Activated CD4-positive, alpha-beta memory T cell treated with anti-CD3 and anti-CD28 coated beads, Interleukin-2, amount 10 ng/mL, durations not matched to agents 7 days and 5 days (primary cell): ENCODE results near the gene CTU2. TPM values are rescaled to one million over a fixed set of nuclear protein-coding genes. Genes with fewer than 3 reads are reported as not detected.

Source experiments
- CTCF ChIA-PET: fragments of 350-600 bp; sonication (Branson Sonifier 250); formaldehyde crosslinking; loops from one replicate; lab custom pipeline; 2021; ENCODE audit warnings: antibody characterized with exemption, inconsistent platforms; lab: Charles Lee
- POLR2A ChIA-PET: fragments of 350-600 bp; sonication (Branson Sonifier 250); formaldehyde crosslinking; loops from one replicate; lab custom pipeline; 2021; ENCODE audit warnings: antibody characterized with exemption; lab: Charles Lee
- DNase-seq: peaks from one replicate; pipeline ENCODE4 v3.0.0-alpha.2; 2020
- H3K27ac Mint-ChIP-seq: one replicate; pipeline ENCODE4 v1.8.0; 2021; ENCODE audit warnings: mild to moderate bottlenecking, mixed read lengths
- H3K27me3 Mint-ChIP-seq: one replicate; pipeline ENCODE4 v1.8.0; 2021; ENCODE audit warnings: mixed read lengths
- H3K36me3 Mint-ChIP-seq: one replicate; pipeline ENCODE4 v1.8.0; 2021; ENCODE audit warnings: low read depth, mixed read lengths
- H3K4me1 Mint-ChIP-seq: one replicate; pipeline ENCODE4 v1.8.0; 2021; ENCODE audit warnings: mixed read lengths
- H3K4me3 Mint-ChIP-seq: one replicate; pipeline ENCODE4 v1.8.0; 2021; ENCODE audit warnings: mild to moderate bottlenecking, mixed read lengths
- H3K9me3 Mint-ChIP-seq: one replicate; pipeline ENCODE4 v1.8.0; 2021; ENCODE audit warnings: mixed read lengths
- total RNA-seq, 2 experiments: library from RNA; stranded (reverse); gene quantifications; one replicate each; pipeline ENCODE4 v1.2.3, GENCODE V29; 2021

Gene CTU2
- total RNA-seq, 2 experiments from 2014 or later: 16.5 to 17.3 TPM

DNA sequence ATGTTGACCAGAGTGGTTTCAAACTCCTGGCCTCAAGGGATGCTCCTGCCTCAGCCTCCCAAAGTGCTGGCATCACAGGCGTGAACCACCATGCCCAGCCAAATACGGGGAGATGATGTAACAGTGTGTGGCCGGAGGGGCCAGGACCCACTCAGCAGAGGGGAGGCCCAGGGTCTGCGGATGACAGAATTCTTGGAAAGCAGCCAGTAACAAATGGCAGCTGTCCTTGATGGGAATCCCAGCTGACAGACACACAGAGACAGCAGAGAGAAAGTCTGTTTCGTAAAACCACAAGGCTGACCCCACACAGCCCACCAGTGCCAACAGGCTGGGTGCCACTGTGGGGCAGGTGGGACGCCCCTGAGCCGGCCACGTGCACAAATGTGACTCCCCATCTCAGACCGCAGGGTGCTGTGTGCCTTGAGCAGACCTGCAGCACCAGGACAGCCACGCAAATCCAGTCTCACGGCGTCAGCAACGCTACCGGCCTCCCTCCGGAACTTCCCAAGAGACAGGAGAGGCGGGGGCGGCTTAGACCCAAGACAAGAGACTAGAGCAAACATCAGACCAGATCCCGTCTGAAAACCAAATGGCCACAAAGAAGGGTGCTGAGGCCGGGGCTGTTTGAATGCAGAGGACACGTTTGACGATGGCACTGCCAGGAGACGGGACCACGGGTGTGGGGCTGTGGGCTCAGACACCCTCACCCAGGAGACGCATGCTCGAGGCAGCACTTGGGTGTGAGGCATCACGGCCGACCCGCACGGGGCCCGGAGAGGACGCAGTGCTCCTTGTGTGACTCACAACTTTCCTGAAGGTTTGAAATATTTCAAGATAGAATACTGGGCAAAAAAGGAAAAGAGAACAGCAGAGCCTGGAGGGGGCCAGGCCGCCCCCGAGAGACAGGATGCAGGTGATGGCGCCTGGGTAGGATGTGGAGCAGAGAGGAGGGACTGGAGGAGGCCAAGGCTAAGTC is 24.6 kb downstream of the CTU2 start:
- DNase-seq: no peak
- peaks cover 44% of the 10 kb centered on the region for H3K36me3 Mint-ChIP-seq
- ChIA-PET POLR2A (no interaction called here), CTCF (no interaction called here)
- no peaks in the 10 kb centered on the region for H3K9me3 Mint-ChIP-seq
- H3K27me3 Mint-ChIP-seq: no peaks in the 10 kb centered on the region
- peaks cover 8% of the 10 kb centered on the region for H3K4me1 Mint-ChIP-seq
- H3K4me3 Mint-ChIP-seq: no peak overlapping the region
- no peak overlapping the region for H3K27ac Mint-ChIP-seq

DNA sequence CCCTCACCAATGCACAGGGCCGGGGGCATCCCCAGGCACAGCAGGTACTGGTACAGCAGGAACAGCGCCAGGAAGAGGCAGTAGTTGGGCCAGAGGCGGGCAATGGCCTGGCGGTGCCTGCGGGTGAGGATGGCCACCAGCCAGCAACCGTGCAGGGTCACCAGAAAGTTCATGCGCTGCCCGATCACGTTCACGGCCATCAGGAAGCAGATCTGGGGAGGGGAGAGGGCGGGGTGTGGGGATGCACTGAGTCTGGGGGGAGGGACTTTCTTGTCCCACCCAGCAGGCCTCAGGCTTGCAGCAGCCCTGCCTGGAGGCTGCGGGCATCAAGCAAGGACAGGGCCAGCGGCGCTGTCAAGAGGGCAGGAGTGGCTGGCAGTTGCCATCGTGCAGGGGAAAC is 25.4 kb downstream of the CTU2 start:
- Mint-ChIP-seq H3K4me3 (no peak overlapping the region), H3K36me3 (peaks cover 39% of the 10 kb centered on the region), H3K9me3 (no peaks in the 10 kb centered on the region), H3K4me1 (peaks cover 8% of the 10 kb centered on the region), H3K27me3 (no peaks in the 10 kb centered on the region), H3K27ac (peak overlapping the region; percentile 47)
- DNase-seq: no peak
- POLR2A ChIA-PET: interaction anchor here (0.9 kb wide), 1 partner anchor 13 kb away, joined by 3 read pairs; no protein-coding TSS in a partner anchor
- CTCF ChIA-PET: no interaction called here

DNA sequence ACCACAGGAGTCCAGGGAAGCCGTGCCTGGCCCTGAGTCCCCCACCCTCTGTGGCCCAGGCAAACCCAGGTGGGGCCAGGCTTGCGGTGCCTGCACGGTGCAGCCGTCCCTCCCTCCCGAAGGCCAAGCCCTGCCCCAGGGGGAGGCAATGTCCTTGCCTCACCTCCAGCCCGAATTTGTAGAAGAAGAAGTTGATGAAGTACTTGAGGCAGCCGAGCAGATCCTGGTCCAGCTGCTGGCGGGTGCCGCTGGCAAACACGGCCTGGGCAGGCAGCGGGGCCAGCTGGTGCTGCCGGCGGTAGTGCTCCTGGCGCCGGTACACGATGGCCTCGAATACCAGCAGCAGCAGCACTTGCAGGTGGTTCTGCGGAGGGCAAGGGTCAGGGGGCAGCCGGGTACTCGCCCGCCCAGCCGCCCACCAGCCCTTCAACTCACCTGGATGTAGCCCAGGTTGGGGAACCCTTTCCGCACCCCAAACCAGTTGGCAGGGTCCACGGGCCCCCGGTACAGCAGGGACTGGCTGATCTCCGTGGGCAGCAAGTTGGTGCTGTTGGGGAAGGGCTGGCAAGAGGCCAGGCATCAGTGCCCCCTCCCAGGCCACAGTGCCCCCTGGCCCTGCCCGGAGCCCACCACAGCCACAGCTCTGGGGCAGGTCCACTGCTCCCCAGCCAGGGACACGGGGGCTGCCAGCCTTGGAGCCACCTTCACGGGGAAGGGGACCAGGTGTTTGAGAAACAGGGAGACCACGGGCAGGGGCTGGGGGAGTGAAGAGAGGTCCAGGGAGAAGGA is 26.1 kb downstream of the CTU2 start:
- ChIA-PET POLR2A (interaction anchor here (0.9 kb wide), 1 partner anchor 14 kb away, joined by 3 read pairs; no protein-coding TSS in a partner anchor), CTCF (no interaction called here)
- H3K9me3 Mint-ChIP-seq: no peaks in the 10 kb centered on the region
- H3K27ac Mint-ChIP-seq: no peak overlapping the region
- no peak overlapping the region for H3K4me3 Mint-ChIP-seq
- peaks cover 8% of the 10 kb centered on the region for H3K4me1 Mint-ChIP-seq
- DNase-seq: no peak
- peaks cover 39% of the 10 kb centered on the region for H3K36me3 Mint-ChIP-seq
- no peaks in the 10 kb centered on the region for H3K27me3 Mint-ChIP-seq

DNA sequence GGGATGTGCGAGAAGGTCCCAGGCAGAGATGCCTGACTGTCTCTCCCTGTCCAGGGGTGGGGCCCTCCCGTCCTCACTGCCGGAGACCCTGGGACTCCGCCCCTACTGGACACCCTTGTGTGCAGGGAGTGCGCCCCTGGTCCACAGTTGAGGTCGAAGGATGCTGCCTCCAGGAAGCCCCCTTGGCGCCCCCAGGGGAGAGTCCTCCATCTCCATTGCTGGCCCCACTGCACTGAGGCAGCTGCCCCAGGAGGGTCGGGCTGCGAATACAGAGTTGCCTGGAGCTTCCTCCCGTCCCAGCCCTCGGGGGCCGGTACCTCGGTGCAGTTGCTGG is 26.6 kb downstream of the CTU2 start:
- no peaks in the 10 kb centered on the region for H3K27me3 Mint-ChIP-seq
- CTCF ChIA-PET: no interaction called here

DNA sequence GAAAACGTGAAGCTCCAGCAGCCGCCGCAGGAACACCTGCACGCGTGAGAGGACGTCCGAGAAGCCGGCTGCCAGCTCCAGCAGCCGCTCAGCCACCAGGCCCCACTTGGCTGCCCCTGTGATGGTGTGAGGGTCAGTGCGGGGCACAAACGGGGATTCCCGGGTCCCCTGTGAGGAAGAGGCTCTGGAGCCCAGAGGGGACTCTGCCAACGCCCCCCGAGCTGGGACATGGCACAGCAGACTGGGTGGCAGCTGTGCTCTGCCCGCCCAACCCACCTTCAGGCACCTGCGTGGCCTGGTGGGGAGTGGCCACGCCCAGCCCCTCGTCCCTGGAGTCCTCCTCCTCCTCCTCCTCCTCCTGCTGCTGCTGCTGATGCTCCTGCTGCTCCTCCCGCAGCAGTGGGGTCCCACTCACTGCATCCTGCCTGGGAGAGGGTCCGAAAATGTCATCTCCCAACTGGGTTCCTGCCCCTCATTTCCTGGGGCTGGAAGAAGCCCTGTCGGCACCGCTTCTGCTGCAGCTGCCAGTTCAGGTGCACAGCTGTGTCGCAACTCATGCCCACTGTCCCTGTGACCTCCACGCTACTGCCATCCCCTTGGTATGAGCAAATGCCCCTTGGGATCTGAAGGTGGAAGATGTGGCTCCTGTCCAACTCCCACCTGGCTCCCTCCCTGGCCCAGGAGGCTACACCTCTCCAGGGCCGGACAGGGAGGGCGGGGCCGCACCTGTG is 27.5 kb downstream of the CTU2 start:
- POLR2A ChIA-PET: interaction anchor here (1.0 to 1.6 kb wide), 2 partner anchors 47 to 70 kb away, joined by 3 read pairs; partner anchors contain the start of gene CDT1
- Mint-ChIP-seq H3K9me3 (no peaks in the 10 kb centered on the region), H3K4me1 (peaks cover 8% of the 10 kb centered on the region), H3K27me3 (no peaks in the 10 kb centered on the region), H3K27ac (no peak overlapping the region), H3K4me3 (no peak overlapping the region), H3K36me3 (peaks cover 42% of the 10 kb centered on the region)
- CTCF ChIA-PET: interaction anchor here (0.5 kb wide), 1 partner anchor 32 kb away, joined by 3 read pairs; no protein-coding TSS in a partner anchor
- DNase-seq: no peak

More for the DNA sequence above, 26.6 kb downstream of the CTU2 start:
- H3K4me1 Mint-ChIP-seq: peaks cover 8% of the 10 kb centered on the region
- H3K9me3 Mint-ChIP-seq: no peaks in the 10 kb centered on the region
- peaks cover 38% of the 10 kb centered on the region for H3K36me3 Mint-ChIP-seq
- no peak overlapping the region for H3K4me3 Mint-ChIP-seq
- DNase-seq: no peak
- POLR2A ChIA-PET: no interaction called here
- no peak overlapping the region for H3K27ac Mint-ChIP-seq

DNA sequence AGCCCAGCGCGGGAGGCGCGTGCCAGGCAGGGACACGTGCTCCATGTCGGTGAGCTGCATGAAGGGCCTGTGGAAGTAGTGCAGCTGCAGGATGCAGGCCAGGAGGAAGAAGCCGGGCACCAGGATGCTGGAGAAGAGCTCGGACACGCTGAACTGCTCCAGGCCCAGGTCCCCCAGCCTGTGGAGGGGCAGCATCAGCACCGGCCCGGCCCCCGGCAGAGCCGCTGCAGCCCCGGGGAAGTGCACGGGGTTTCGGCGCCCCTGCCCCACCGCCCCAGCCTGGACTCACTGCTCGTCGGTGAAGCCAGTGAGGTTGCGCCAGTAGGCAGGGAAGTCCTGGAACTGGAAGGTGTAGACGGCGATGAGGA is 28.0 kb downstream of the CTU2 start:
- Mint-ChIP-seq H3K27me3 (no peaks in the 10 kb centered on the region), H3K4me1 (peaks cover 8% of the 10 kb centered on the region), H3K4me3 (no peak overlapping the region), H3K27ac (no peak overlapping the region), H3K36me3 (peaks cover 43% of the 10 kb centered on the region), H3K9me3 (no peaks in the 10 kb centered on the region)
- POLR2A ChIA-PET: interaction anchor here (1.0 to 1.6 kb wide), 2 partner anchors 47 to 69 kb away, joined by 3 read pairs; partner anchors contain the start of gene CDT1
- CTCF ChIA-PET: interaction anchor here (0.5 to 1.1 kb wide), 2 partner anchors 9 to 31 kb away, joined by 3 to 4 read pairs; no protein-coding TSS in a partner anchor
- DNase-seq: no peak

DNA sequence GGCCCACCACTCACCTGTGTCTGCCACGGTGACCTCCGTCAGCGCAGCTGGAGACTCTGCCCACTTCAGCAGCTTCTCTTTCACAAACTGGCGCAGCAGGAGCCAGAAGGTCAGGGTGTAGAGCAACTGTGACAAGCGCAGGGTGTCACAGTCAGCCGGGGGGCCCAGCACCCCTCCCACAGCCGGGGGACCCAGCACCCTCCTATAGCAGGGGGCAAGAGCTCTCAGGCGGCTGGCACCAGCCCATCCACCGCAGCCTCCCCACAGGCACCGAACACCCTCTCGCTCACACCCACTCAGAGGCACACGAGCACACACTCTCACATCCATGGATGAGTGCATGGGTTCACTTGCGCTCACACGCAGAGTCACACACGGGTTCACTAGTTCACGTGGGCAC is 28.8 kb downstream of the CTU2 start:
- POLR2A ChIA-PET: interaction anchor here (1.0 to 1.6 kb wide), 2 partner anchors 46 to 69 kb away, joined by 3 read pairs; partner anchors contain the start of gene CDT1
- H3K4me1 Mint-ChIP-seq: peaks cover 6% of the 10 kb centered on the region
- H3K4me3 Mint-ChIP-seq: no peak overlapping the region
- DNase-seq: no peak
- H3K27me3 Mint-ChIP-seq: no peaks in the 10 kb centered on the region
- no peaks in the 10 kb centered on the region for H3K9me3 Mint-ChIP-seq
- CTCF ChIA-PET: interaction anchor here (1.1 to 3.4 kb wide), 2 partner anchors 8 to 47 kb away, joined by 4 to 62 read pairs; no protein-coding TSS in a partner anchor
- H3K27ac Mint-ChIP-seq: no peak overlapping the region
- peaks cover 39% of the 10 kb centered on the region for H3K36me3 Mint-ChIP-seq

DNA sequence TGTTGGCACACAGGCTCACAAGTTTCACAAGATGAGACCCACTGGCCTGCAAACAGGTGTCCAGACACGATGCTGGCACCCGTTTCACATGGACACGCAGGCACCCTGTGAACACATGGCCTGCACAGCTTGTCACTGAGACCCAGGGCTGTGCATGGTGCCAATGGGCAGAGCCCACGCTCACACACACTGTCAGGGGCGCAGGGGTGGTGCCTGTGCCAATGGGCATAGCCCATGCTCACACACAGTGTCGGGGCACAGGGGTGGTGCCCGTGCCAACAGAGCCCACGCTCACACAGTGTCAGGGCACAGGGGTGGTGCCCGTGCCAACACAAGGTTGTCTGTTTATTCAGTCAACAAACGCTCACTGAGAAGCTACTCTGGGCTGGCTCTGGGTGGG is 29.3 kb downstream of the CTU2 start:
- H3K36me3 Mint-ChIP-seq: peaks cover 36% of the 10 kb centered on the region
- H3K4me3 Mint-ChIP-seq: no peak overlapping the region
- DNase-seq: no peak
- H3K27ac Mint-ChIP-seq: no peak overlapping the region
- H3K9me3 Mint-ChIP-seq: no peaks in the 10 kb centered on the region
- POLR2A ChIA-PET: interaction anchor here (1.6 kb wide), 1 partner anchor 46 kb away, joined by 3 read pairs; no protein-coding TSS in a partner anchor
- no peaks in the 10 kb centered on the region for H3K27me3 Mint-ChIP-seq
- peaks cover 6% of the 10 kb centered on the region for H3K4me1 Mint-ChIP-seq
- CTCF ChIA-PET: interaction anchor here (1.1 to 3.4 kb wide), 2 partner anchors 8 to 46 kb away, joined by 4 to 62 read pairs; no protein-coding TSS in a partner anchor

DNA sequence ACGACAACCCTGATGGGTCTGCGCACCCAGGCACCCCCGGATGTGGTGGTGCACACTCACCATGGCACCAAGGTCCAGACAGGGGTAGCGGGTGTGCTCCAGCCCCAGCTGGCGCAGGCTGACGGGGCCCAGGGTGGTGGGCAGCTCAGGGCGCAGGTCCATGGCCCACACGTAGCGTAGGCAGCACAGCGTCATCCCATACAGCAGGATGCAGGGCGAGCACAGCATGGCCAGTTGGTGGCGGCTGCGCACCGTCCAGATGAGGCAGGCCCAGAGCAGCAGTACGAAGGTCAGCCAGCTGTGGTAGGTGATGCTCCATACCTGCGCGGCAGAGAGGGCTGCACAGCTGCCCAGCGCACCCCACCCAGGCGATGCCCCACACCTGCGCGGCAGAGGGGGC is 29.8 kb downstream of the CTU2 start:
- POLR2A ChIA-PET: no interaction called here
- H3K4me1 Mint-ChIP-seq: peaks cover 4% of the 10 kb centered on the region

DNA sequence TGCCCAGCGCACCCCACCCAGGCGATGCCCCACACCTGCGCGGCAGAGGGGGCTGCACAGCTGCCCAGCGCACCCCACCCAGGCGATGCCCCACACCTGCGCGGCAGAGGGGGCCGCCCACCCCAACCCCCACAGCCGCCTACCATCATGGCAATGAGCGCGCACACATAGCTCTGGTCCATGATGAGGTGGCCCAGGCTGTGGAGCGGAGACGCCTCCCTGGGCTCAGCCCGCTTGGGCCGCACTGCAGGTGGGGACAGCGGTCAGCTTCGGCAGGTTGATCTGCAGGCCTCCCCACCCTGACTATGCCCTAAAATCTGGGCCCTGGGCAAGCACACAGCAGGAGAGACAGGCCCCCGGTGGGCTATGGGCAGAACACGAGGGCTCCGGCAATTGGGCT is 30.2 kb downstream of the CTU2 start:
- H3K4me1 Mint-ChIP-seq: peaks cover under 1% of the 10 kb centered on the region
- CTCF ChIA-PET: interaction anchor here (1.2 to 3.4 kb wide), 14 partner anchors 11 to 431 kb away, joined by 3 to 62 read pairs (median 6); partner anchors contain the start of genes APRT and PIEZO1

More for the DNA sequence above, 29.8 kb downstream of the CTU2 start:
- Mint-ChIP-seq H3K9me3 (no peaks in the 10 kb centered on the region), H3K36me3 (peaks cover 33% of the 10 kb centered on the region), H3K27ac (no peak overlapping the region), H3K4me3 (no peak overlapping the region), H3K27me3 (no peaks in the 10 kb centered on the region)
- CTCF ChIA-PET: interaction anchor here (1.8 to 3.4 kb wide), 2 partner anchors 17 to 46 kb away, joined by 4 to 62 read pairs; no protein-coding TSS in a partner anchor
- DNase-seq: no peak

DNA sequence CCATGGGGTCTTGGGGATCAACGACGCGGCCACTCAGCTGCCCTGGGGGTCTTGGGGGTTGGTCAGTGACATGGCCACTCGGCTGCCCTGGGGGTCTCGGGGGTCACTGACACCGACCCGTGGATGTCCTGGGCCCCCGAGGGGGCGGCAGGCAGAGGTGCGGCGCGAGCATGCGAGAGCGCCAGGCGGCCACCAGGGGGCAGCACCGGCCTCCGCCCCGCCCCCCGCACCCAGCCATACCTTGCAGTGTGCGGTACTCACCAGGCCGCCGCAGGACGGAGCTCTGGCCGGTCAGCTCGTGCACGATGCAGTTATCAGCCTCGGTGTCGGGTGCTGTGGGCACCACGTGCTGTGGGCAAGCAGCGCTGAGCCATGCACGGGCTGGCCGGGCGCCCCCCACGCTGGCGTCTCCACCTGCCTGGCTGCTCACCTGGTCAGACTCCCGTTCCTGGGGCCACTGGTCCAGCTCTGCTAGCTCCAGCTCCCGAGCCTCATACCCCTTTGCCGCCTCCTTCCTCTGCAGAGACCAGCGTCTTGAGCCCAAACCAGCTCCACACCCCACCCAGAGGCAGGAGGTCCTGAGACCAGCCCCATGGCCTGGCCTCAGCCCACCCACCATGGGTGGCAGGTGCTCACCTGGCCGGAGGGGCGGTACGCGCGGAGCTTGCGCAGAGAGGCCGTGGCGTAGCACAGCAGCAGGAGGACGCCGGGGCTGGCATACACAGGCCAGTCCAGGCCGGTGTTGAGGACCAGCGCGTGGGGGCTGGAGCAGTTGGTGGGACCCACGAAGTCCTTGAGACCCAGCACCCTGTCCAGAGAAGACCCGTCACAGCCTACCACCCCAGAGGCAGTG is 31.2 kb downstream of the CTU2 start:
- Mint-ChIP-seq H3K4me1 (peaks cover 1% of the 10 kb centered on the region), H3K9me3 (no peaks in the 10 kb centered on the region), H3K27ac (no peak overlapping the region), H3K27me3 (no peaks in the 10 kb centered on the region), H3K36me3 (peaks cover 30% of the 10 kb centered on the region), H3K4me3 (no peak overlapping the region)
- POLR2A ChIA-PET: interaction anchor here (0.8 to 1.6 kb wide), 6 partner anchors 8 to 73 kb away, joined by 3 to 10 read pairs (median 6); partner anchors contain the start of genes APRT and PIEZO1
- CTCF ChIA-PET: interaction anchor here (0.5 to 3.4 kb wide), 40 partner anchors 10 to 1079 kb away, joined by 3 to 62 read pairs (median 5); partner anchors contain the start of genes APRT, FANCA, GALNS and PIEZO1
- peak; percentile 77 for DNase-seq

More for the DNA sequence above, 30.2 kb downstream of the CTU2 start:
- peaks cover 32% of the 10 kb centered on the region for H3K36me3 Mint-ChIP-seq
- H3K27me3 Mint-ChIP-seq: no peaks in the 10 kb centered on the region
- H3K9me3 Mint-ChIP-seq: no peaks in the 10 kb centered on the region
- DNase-seq: no peak
- no peak overlapping the region for H3K27ac Mint-ChIP-seq
- POLR2A ChIA-PET: interaction anchor here (1.4 to 1.6 kb wide), 2 partner anchors 45 to 49 kb away, joined by 3 to 10 read pairs; partner anchors contain the start of gene PIEZO1
- no peak overlapping the region for H3K4me3 Mint-ChIP-seq
